GM19025 (cell line): Measurements from ENCODE around the gene TOP1.
A peak's percentile ranks its signal among the peaks of the same experiment; 100 is the strongest.

Source experiments
- ATAC-seq: cut with Tn5 transposase; IDR thresholded peaks from one replicate; pipeline ENCODE4 v1.9.1; 2021; ENCODE audit warnings: mild to moderate bottlenecking, low read depth, moderate library complexity; ENCODE audit not compliant: unreplicated experiment

The TOP1 gene

GRCh38 chr20:41031243-41031619 lies 2.6 kb downstream of the TOP1 start:
- no peak for ATAC-seq

- ATAC-seq, result no peak
These were observed 3.6 kb downstream of the TOP1 start for GRCh38 chr20:41032271-41032670.

- no peak for ATAC-seq
These were observed 5.6 kb downstream of the TOP1 start for GRCh38 chr20:41034239-41034638.

- ATAC-seq, result no peak
These were observed 6.6 kb downstream of the TOP1 start for GRCh38 chr20:41035207-41035606.

- no peak for ATAC-seq
These were observed 8.6 kb downstream of the TOP1 start for GRCh38 chr20:41037179-41037578.

GRCh38 chr20:41038149-41038877 lies 9.7 kb downstream of the TOP1 start:
- ATAC-seq, result no peak

- peak; percentile 76 for ATAC-seq
These were observed 10.3 kb downstream of the TOP1 start for GRCh38 chr20:41038878-41039404.

GRCh38 chr20:41040855-41041254 lies 12.2 kb downstream of the TOP1 start:
- ATAC-seq, result no peak

GRCh38 chr20:41041693-41042092 lies 13.1 kb downstream of the TOP1 start:
- no peak for ATAC-seq

GRCh38 chr20:41044409-41045062 lies 15.9 kb downstream of the TOP1 start:
- ATAC-seq, result no peak

- no peak for ATAC-seq
These were observed 17.0 kb downstream of the TOP1 start for GRCh38 chr20:41045671-41046070.

GRCh38 chr20:41046716-41047115 lies 18.1 kb downstream of the TOP1 start:
- no peak for ATAC-seq

GRCh38 chr20:41047279-41047974 lies 18.8 kb downstream of the TOP1 start:
- ATAC-seq, result no peak

GRCh38 chr20:41047975-41048305 lies 19.3 kb downstream of the TOP1 start:
- ATAC-seq, result no peak

- ATAC-seq, result no peak
These were observed 20.1 kb downstream of the TOP1 start for GRCh38 chr20:41048461-41049301.

- no peak for ATAC-seq
These were observed 20.8 kb downstream of the TOP1 start for GRCh38 chr20:41049451-41049850.

GRCh38 chr20:41050361-41051008 lies 21.9 kb downstream of the TOP1 start:
- no peak for ATAC-seq

GRCh38 chr20:41051009-41051825 lies 22.6 kb downstream of the TOP1 start:
- ATAC-seq, result no peak

- ATAC-seq, result no peak
These were observed 24.3 kb downstream of the TOP1 start for GRCh38 chr20:41052742-41053419.
